ENCODE data around the gene KIF6. TPM values are rescaled to one million over a fixed set of nuclear protein-coding genes. Genes with fewer than 3 reads are reported as not detected.

KIF6 gene
- total RNA-seq, 1 donor from 2014 or later = 1.5 TPM

GRCh38 chr6:39520411-39520810 lies 204.8 kb downstream of the KIF6 start:
- H3K27ac Mint-ChIP-seq (ENCODE audit: unreplicated experiment) = no peak overlapping the region
- TF ChIP-seq CTCF (conservative IDR thresholded peaks at IDR 0.05) = no peak
- DNase-seq (ENCODE audit: low read depth, low spot score) = no peak
- H3K27me3 Mint-ChIP-seq (ENCODE audit: low read depth) = no peaks in the 10 kb centered on the region
- no peaks in the 10 kb centered on the region for H3K4me1 Mint-ChIP-seq
- H3K4me3 Mint-ChIP-seq = no peak overlapping the region
- H3K9me3 Mint-ChIP-seq = no peaks in the 10 kb centered on the region
- no peaks in the 10 kb centered on the region for H3K36me3 Mint-ChIP-seq (ENCODE audit: low read depth)

- no peaks in the 10 kb centered on the region for H3K27me3 Mint-ChIP-seq (ENCODE audit: low read depth)
- no peak overlapping the region for H3K27ac Mint-ChIP-seq (ENCODE audit: unreplicated experiment)
- H3K36me3 Mint-ChIP-seq (ENCODE audit: low read depth) = peaks cover 2% of the 10 kb centered on the region
- DNase-seq (ENCODE audit: low read depth, low spot score) = no peak
- no peak for TF ChIP-seq CTCF (conservative IDR thresholded peaks at IDR 0.05)
- no peak overlapping the region for H3K4me3 Mint-ChIP-seq
- no peaks in the 10 kb centered on the region for H3K4me1 Mint-ChIP-seq
- no peaks in the 10 kb centered on the region for H3K9me3 Mint-ChIP-seq
These were observed 207.0 kb downstream of the KIF6 start for GRCh38 chr6:39518221-39518620.

GRCh38 chr6:39517756-39518155 lies 207.5 kb downstream of the KIF6 start:
- H3K4me3 Mint-ChIP-seq = no peak overlapping the region
- H3K27me3 Mint-ChIP-seq (ENCODE audit: low read depth) = no peaks in the 10 kb centered on the region
- no peaks in the 10 kb centered on the region for H3K4me1 Mint-ChIP-seq
- no peak for DNase-seq (ENCODE audit: low read depth, low spot score)
- TF ChIP-seq CTCF (conservative IDR thresholded peaks at IDR 0.05) = no peak
- H3K27ac Mint-ChIP-seq (ENCODE audit: unreplicated experiment) = no peak overlapping the region
- peaks cover 2% of the 10 kb centered on the region for H3K36me3 Mint-ChIP-seq (ENCODE audit: low read depth)
- H3K9me3 Mint-ChIP-seq = no peaks in the 10 kb centered on the region

- Mint-ChIP-seq H3K36me3 (ENCODE audit: low read depth) (peaks cover 2% of the 10 kb centered on the region), H3K4me3 (no peak overlapping the region), H3K9me3 (no peaks in the 10 kb centered on the region), H3K27ac (ENCODE audit: unreplicated experiment) (no peak overlapping the region), H3K27me3 (ENCODE audit: low read depth) (no peaks in the 10 kb centered on the region), H3K4me1 (no peaks in the 10 kb centered on the region)
- no peak for DNase-seq (ENCODE audit: low read depth, low spot score)
- TF ChIP-seq CTCF (conservative IDR thresholded peaks at IDR 0.05) = no peak
These were observed 208.7 kb downstream of the KIF6 start for GRCh38 chr6:39516471-39516870.

GRCh38 chr6:39515471-39515870 lies 209.7 kb downstream of the KIF6 start:
- no peak for DNase-seq (ENCODE audit: low read depth, low spot score)

More at GRCh38 chr6:39515471-39515870, 209.7 kb downstream of the KIF6 start:
- H3K9me3 Mint-ChIP-seq = peaks cover 7% of the 10 kb centered on the region
- H3K4me1 Mint-ChIP-seq = no peaks in the 10 kb centered on the region
- H3K27ac Mint-ChIP-seq (ENCODE audit: unreplicated experiment) = peak overlapping the region; percentile 14
- TF ChIP-seq CTCF (conservative IDR thresholded peaks at IDR 0.05) = no peak
- H3K4me3 Mint-ChIP-seq = no peak overlapping the region
- peaks cover 2% of the 10 kb centered on the region for H3K36me3 Mint-ChIP-seq (ENCODE audit: low read depth)
- no peaks in the 10 kb centered on the region for H3K27me3 Mint-ChIP-seq (ENCODE audit: low read depth)
